MCF 10A (cell line): Measurements from ENCODE around the gene DEFB108B. TPM values are rescaled to one million over a fixed set of nuclear protein-coding genes. Genes with fewer than 3 reads are reported as not detected.
"Not testable (repeated sequence)": the region's sequence is repeated elsewhere in the genome, so short reads cannot be mapped to it uniquely, and the experiment has no call there.

ENCODE experiments used
- BruUV-seq: library from RNA; stranded (reverse); fragments of 400-500 nt; replicated peaks from 2 replicates; lab custom pipeline; 2021; lab: Mats Ljungman, UMichigan
- CTCF ChIA-PET: fragments of 300-600 bp; sonication (Branson Sonifier 250); formaldehyde crosslinking; extraction: SDS; loops from one replicate; lab custom pipeline; 2021; ENCODE audit warnings: antibody characterized with exemption, inconsistent platforms; lab: Yijun Ruan, JAX
- POLR2A ChIA-PET: fragments of 300-600, 350-650 bp; sonication (Branson Sonifier 250); formaldehyde crosslinking; extraction: SDS; loops from one replicate; lab custom pipeline; 2020; ENCODE audit warnings: antibody characterized with exemption, inconsistent platforms; lab: Yijun Ruan, JAX
- DNase-seq: peaks from one replicate; pipeline ENCODE4 v3.0.0-alpha.2; 2018; ENCODE audit not compliant: unreplicated experiment
- H3K27ac Mint-ChIP-seq: one replicate; pipeline ENCODE4 v1.8.0; 2022; ENCODE audit warnings: mild to moderate bottlenecking, low read depth, mixed read lengths; ENCODE audit not compliant: unreplicated experiment
- H3K27me3 Mint-ChIP-seq: one replicate; pipeline ENCODE4 v1.8.0; 2022; ENCODE audit warnings: mixed read lengths; ENCODE audit not compliant: insufficient read depth, unreplicated experiment
- H3K36me3 Mint-ChIP-seq: one replicate; pipeline ENCODE4 v1.8.0; 2022; ENCODE audit warnings: mild to moderate bottlenecking, moderate library complexity, mixed read lengths; ENCODE audit not compliant: insufficient read depth, unreplicated experiment
- H3K4me1 Mint-ChIP-seq: one replicate; pipeline ENCODE4 v1.8.0; 2022; ENCODE audit warnings: mixed read lengths; ENCODE audit not compliant: insufficient read depth, unreplicated experiment
- H3K4me3 Mint-ChIP-seq: one replicate; pipeline ENCODE4 v1.8.0; 2022; ENCODE audit warnings: mild to moderate bottlenecking, moderate library complexity, mixed read lengths; ENCODE audit not compliant: unreplicated experiment
- H3K9me3 Mint-ChIP-seq: one replicate; pipeline ENCODE4 v1.8.0; 2022; ENCODE audit warnings: mixed read lengths; ENCODE audit not compliant: unreplicated experiment
- CTCF ChIP-seq: fragments of 200-600 bp; IDR thresholded peaks from one replicate; pipeline ENCODE4 v1.8.0; 2022; ENCODE audit warnings: antibody characterized with exemption, mild to moderate bottlenecking; ENCODE audit not compliant: unreplicated experiment
- intact Hi-C: fragments of 100-400 bp; cut with micrococcal nuclease; formaldehyde crosslinking; loops from 2 replicates; pipeline ENCODE4 v1.14.1; 2022
- total RNA-seq: library from RNA; stranded (reverse); gene quantifications from 2 replicates; pipeline ENCODE4 v1.2.3, GENCODE V29; 2022

The DEFB108B gene
- total RNA-seq, 1 experiment from 2014 or later: not detected

GRCh38 chr11:71843858-71844257 lies 10.9 kb downstream of the DEFB108B start:
- ChIA-PET POLR2A (no interaction called here), CTCF (no interaction called here)
- no peak overlapping the region for H3K4me3 Mint-ChIP-seq
- no peak for DNase-seq
- no peaks in the 10 kb centered on the region for H3K9me3 Mint-ChIP-seq
- intact Hi-C loops: no loop called here
- no peaks in the 10 kb centered on the region for H3K36me3 Mint-ChIP-seq
- BruUV-seq: no TSS peak
- no peak overlapping the region for H3K27ac Mint-ChIP-seq
- TF ChIP-seq CTCF: no peak
- no peaks in the 10 kb centered on the region for H3K27me3 Mint-ChIP-seq
- H3K4me1 Mint-ChIP-seq: no peaks in the 10 kb centered on the region

GRCh38 chr11:71853895-71854294 lies 20.9 kb downstream of the DEFB108B start:
- H3K4me1 Mint-ChIP-seq, DNase-seq, intact Hi-C loops, H3K27ac Mint-ChIP-seq, POLR2A ChIA-PET, CTCF ChIA-PET, H3K4me3 Mint-ChIP-seq, H3K36me3 Mint-ChIP-seq, BruUV-seq, H3K27me3 Mint-ChIP-seq: not testable (repeated sequence)
- peaks cover 10% of the 10 kb centered on the region for H3K9me3 Mint-ChIP-seq

GRCh38 chr11:71855880-71856279 lies 22.9 kb downstream of the DEFB108B start:
- H3K9me3 Mint-ChIP-seq, DNase-seq, BruUV-seq, H3K36me3 Mint-ChIP-seq, H3K4me3 Mint-ChIP-seq, intact Hi-C loops, H3K27ac Mint-ChIP-seq, H3K27me3 Mint-ChIP-seq, CTCF ChIA-PET, POLR2A ChIA-PET, H3K4me1 Mint-ChIP-seq: not testable (repeated sequence)

GRCh38 chr11:71860835-71861234 lies 27.8 kb downstream of the DEFB108B start:
- H3K4me3 Mint-ChIP-seq, POLR2A ChIA-PET, CTCF ChIA-PET, BruUV-seq, H3K27me3 Mint-ChIP-seq, H3K27ac Mint-ChIP-seq, DNase-seq, H3K9me3 Mint-ChIP-seq, intact Hi-C loops, H3K4me1 Mint-ChIP-seq, H3K36me3 Mint-ChIP-seq: not testable (repeated sequence)

- peak; percentile 75 for TF ChIP-seq CTCF
- CTCF ChIA-PET, H3K4me1 Mint-ChIP-seq, intact Hi-C loops, H3K9me3 Mint-ChIP-seq, H3K27ac Mint-ChIP-seq, BruUV-seq, H3K27me3 Mint-ChIP-seq, POLR2A ChIA-PET, H3K4me3 Mint-ChIP-seq, H3K36me3 Mint-ChIP-seq: not testable (repeated sequence)
- peak; percentile 66 for DNase-seq
Observed at GRCh38 chr11:71863978-71864627, 31.1 kb downstream of the DEFB108B start.

- H3K4me3 Mint-ChIP-seq, H3K36me3 Mint-ChIP-seq, BruUV-seq, DNase-seq, intact Hi-C loops, H3K9me3 Mint-ChIP-seq, H3K27me3 Mint-ChIP-seq, H3K27ac Mint-ChIP-seq, H3K4me1 Mint-ChIP-seq, POLR2A ChIA-PET, CTCF ChIA-PET: not testable (repeated sequence)
Observed at GRCh38 chr11:71867209-71867608, 34.2 kb downstream of the DEFB108B start.

- intact Hi-C loops, H3K27ac Mint-ChIP-seq, H3K27me3 Mint-ChIP-seq, DNase-seq, H3K4me1 Mint-ChIP-seq, BruUV-seq, H3K4me3 Mint-ChIP-seq, H3K36me3 Mint-ChIP-seq, H3K9me3 Mint-ChIP-seq: not testable (repeated sequence)
- CTCF ChIA-PET: interaction anchor here (0.7 kb wide), 1 partner anchor 15 kb away, joined by 3 read pairs; no protein-coding TSS in a partner anchor
- POLR2A ChIA-PET: interaction anchor here (0.6 kb wide), 1 partner anchor 47 kb away, joined by 3 read pairs; no protein-coding TSS in a partner anchor
Observed at GRCh38 chr11:71869931-71870330, 36.9 kb downstream of the DEFB108B start.

GRCh38 chr11:71870661-71871060 lies 37.7 kb downstream of the DEFB108B start:
- H3K27ac Mint-ChIP-seq, DNase-seq, H3K36me3 Mint-ChIP-seq, POLR2A ChIA-PET, intact Hi-C loops, H3K4me1 Mint-ChIP-seq, H3K9me3 Mint-ChIP-seq, CTCF ChIA-PET, H3K4me3 Mint-ChIP-seq, H3K27me3 Mint-ChIP-seq, BruUV-seq: not testable (repeated sequence)
